SKM-1 (cell line): ENCODE results near the gene EXOC2.

Experiments
- DNase-seq: peaks from one replicate; lab custom pipeline; 2025; ENCODE audit not compliant: unreplicated experiment; lab: John Stamatoyannopoulos, UW

The EXOC2 gene

DNA sequence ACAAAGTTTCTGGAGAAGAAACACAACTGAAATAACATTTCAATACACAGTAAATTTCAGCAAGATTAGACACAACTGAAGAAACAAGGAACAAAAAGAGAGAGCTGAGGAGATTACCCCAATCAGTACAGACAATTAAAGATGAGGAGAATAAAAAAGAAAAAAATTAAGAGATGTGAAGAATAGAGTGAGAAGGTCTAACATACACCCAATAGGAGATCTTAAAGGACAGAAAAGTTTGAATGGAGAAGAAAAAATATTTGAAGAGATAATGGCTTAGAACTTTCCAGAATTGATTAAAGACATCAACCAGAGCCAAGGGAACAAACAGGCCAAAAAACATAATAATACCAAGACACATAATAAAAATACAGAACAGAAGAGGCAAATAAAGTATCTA is 152.4 kb downstream of the EXOC2 start:
- DNase-seq, result no peak

GRCh38 chr6:537114-537513 is 155.8 kb downstream of the EXOC2 start:
- no peak for DNase-seq

GRCh38 chr6:530425-530824 is 162.5 kb downstream of the EXOC2 start:
- no peak for DNase-seq

GRCh38 chr6:528989-529388 is 163.9 kb downstream of the EXOC2 start:
- no peak for DNase-seq

DNA sequence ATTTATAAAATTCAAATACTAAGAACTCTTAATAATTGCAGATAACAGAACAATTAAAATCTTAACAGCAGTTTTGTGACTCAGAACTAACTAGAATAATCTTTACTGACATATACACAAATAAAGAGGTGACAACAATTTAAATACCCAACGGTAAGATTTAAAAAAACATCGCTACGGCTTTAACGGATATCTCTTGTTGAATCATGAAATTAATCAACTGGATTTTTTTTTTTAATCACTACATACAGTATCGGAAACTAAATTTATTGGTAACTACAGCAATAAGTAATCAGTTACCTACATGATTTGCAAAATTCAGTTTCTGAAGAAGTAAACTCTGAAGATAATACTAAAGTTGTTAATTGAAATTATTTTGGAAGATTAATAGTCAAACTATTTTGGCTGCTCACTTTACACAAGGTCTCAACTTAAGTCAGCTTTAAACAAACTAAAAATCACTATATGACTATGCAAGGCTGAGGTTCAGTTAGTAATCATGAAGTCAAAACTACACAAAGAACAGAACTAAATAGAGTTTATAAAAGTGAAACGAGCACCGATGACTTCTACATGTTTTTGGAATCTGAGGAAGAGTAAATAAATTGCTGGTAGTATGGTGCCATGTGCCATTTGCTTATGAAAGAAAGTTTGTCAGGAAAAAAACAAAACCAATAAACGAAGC is 164.8 kb downstream of the EXOC2 start:
- no peak for DNase-seq

GRCh38 chr6:524803-525202 is 168.1 kb downstream of the EXOC2 start:
- DNase-seq, result no peak

- DNase-seq, result no peak
Observed at GRCh38 chr6:520820-521219, 172.1 kb downstream of the EXOC2 start.

DNA sequence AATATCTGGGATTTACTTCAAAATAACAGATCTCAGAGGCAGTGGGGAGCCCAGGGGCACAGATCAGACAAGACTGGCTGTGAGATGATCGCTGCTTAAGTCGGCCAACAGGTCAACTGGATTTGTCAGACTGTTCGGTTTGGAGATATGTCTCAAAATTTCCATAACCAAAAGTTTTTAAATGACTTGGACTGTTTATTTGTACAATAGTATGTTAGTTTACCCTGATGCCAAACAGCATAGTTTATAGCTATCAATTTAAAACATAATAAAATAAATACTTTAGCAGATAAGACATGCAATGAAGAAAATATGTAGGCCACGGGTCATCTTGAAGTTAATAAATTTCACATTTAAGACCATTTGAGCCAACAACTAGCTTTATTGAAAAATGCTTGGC is 174.7 kb downstream of the EXOC2 start:
- DNase-seq, result no peak

GRCh38 chr6:516213-516612 is 176.7 kb downstream of the EXOC2 start:
- no peak for DNase-seq

DNA sequence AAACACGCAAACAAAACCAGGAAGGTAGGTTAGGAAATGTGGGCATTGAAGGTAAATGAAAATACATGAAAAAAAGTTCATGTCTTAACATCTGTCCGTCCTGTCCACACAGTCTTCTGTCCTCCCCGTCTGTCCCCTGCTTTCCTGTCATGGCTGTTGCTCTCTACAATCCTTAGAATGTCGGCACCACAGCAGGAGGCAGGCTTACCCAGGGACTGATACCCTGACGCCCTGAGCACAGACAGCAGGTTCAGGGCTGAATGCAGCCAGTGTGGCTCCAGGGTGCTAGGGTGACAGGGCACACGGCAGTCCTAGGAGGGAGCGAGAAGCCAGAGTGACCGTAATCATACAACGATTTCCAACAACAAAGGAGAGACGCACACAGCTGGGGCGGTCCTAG is 177.7 kb downstream of the EXOC2 start:
- DNase-seq, result no peak

DNA sequence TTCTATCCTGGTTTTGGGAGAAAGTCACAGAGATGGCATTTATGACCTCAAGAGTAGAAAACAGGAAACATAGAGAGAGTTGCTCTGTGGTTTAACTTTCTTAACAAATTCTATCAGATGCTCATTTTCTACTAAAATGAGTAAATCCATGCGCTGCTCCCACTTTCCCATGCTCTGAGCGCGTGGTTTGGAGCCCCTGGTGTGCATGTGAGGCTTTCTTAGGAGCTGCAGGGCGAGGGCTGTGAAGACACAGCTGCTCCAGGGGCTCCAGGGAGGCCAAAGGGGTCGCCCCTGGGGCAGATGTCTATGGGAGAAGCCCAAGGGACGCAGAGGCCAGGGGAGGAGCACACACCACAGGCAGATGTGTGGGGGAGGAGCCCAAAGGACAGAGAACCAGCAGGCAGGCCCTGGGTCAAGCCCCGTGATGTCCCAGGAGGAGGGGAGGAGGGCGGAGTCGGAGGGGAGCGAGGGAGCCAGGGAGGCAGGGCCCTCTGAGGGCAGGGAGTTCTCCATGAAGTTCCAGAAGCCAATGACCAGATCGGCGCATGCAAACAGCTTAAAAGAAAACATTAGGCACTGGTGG is 178.5 kb downstream of the EXOC2 start:
- DNase-seq, result no peak

GRCh38 chr6:513961-514360 is 179.0 kb downstream of the EXOC2 start:
- no peak for DNase-seq

DNA sequence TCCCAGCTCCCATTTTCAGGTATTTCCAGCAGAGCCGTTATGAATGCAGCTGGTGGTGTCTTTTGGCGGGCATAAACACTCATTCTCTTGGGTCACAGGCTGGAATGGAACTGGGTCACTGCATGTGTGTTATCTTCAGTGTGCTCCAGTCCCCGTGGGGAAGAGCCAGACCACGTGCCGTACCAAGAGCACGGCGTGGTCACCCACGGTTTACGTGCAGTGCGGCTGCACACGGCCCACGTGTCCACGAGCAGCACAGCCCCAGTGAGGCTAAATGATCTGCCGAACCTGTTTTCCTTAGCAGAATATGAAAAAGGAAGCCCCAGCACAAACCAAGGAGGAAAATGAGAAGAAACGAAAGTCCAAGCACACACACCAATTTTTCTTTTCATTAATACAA is 179.9 kb downstream of the EXOC2 start:
- DNase-seq, result no peak

DNA sequence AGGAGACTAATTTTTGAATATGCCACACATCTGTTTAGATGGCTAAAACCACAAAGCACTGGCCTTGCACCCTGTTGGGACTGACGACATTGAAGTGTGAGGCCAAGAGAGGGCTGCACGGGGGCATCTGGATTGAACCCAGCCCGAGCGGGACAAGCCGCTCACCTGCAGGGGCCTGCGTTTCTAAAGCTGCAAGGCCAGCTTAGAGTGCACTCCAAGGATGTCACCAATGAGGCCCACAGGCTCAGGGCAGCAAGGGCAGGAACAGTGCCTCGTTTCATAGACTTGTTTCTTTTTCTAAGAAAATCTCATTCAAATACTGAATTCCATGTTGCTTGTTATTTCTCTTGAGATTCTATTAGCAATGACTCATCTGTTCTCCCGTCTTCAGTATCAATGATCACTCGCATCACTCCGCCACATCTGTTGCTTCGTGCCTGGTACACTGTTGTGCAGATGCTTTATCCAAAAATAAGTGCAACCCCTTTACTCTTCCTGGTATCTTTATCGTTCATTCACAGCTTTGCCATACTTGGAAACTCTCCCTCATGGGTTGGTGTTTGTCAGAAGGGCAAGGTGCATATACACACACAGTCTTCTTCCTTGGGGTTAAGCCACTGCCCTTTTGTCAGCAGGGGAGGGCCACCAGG is 181.3 kb downstream of the EXOC2 start:
- no peak for DNase-seq

DNA sequence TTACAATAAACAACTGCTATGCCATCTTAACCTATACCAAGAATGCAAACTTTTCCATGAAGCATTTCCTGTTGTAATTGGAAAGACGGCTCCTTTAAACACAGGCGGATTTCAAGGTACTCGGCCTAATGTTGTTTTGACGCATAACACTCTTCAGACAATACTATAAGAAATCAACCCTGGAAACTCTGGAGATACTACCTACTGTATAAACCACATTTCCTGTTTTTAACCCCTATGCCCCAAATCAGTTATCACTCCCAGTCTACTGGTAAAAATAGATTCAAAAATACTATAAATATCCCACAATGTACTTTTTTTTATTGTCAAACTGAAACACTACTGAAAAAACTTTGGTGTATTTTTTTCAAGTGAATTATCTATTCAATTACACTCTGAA is 183.3 kb downstream of the EXOC2 start:
- DNase-seq, result no peak

GRCh38 chr6:508614-509013 is 184.3 kb downstream of the EXOC2 start:
- DNase-seq, result no peak

- no peak for DNase-seq
Observed at GRCh38 chr6:508006-508405, 184.9 kb downstream of the EXOC2 start.

- DNase-seq, result no peak
Observed at GRCh38 chr6:506920-507622, 185.9 kb downstream of the EXOC2 start.

DNA sequence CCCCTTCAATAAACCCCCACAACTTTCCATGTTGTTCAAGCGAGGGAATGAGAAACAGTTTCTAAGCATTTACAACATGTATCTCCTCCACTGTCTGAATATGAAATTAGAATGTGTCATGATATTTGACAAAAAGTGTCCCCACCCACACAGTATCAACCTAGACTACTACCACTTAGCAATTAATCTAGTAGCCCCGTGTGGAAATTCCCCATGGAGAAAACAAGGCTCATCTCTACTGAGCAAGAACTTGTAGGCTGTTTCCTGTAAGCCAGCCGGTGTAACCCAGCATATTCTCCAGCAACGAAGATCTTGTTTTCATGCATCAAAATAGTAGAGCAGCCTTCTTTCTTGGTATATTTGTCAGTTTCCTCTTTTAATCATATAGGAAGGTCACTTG is 186.4 kb downstream of the EXOC2 start:
- DNase-seq, result no peak

- DNase-seq, result no peak
Observed at GRCh38 chr6:505374-505773, 187.6 kb downstream of the EXOC2 start.

GRCh38 chr6:504446-504980 is 188.4 kb downstream of the EXOC2 start:
- no peak for DNase-seq
